ENCODE data around the gene LDB2.

LDB2 gene

DNA sequence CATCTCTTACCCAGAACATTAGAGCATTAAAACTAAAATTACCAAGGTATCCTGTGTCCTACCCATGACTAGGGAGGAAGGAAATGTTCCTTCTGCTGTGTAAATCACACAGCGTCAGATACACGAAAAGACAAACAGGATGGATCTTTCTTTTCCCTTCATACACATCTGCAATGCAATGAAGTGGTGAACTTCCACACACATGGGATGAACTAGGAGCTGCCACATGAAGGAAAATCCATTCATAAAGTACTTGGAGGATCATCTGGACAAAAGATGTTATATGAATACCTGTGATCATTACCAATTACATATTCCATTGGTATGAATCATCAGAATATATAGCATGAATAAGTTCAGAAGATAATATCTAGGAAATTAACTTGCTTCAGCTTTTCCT, 46.2 kb downstream of the LDB2 start:
- no peak overlapping the region for H3K4me3 ChIP-seq (ENCODE audit: low read length)
- peaks cover 8% of the 10 kb centered on the region for H3K4me1 ChIP-seq (ENCODE audit: insufficient read depth, low read length)
- H3K9me3 ChIP-seq (ENCODE audit: low read length): no peaks in the 10 kb centered on the region
- no peak overlapping the region for H2AFZ ChIP-seq (ENCODE audit: low read depth, low read length)
- no peaks in the 10 kb centered on the region for H3K36me3 ChIP-seq (ENCODE audit: insufficient read depth, low read length)
- H3K27me3 ChIP-seq (ENCODE audit: insufficient read depth, low read length): no peaks in the 10 kb centered on the region

DNA sequence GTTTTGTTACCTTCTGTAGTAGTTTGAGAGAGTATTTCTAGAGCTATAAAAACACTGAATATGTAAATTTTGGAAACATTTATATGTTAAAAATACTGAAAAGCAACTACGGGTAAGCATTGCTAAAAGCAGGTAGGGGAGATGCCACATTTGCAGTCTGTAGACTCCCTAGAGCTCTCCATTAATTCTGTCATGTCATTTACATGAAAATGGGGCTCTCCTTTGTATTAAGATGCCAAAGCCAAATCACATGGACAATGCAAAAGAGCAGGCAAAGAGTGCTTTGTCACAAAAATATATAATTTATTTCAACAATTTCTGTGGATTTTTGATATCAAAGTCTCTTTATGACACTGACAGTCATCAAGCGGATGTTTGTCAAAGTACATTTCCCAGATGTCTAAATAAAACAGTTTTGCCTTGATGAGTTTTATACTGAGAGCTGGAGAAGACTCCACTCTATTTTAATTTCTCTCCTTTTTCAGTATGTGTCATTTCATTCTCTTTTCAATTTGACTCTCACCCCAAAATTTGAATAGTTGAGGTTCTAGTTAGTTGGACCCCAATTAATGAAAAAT, 51.8 kb downstream of the LDB2 start:
- Histone ChIP-seq H2AFZ (ENCODE audit: low read depth, low read length) (no peak overlapping the region), H3K27me3 (ENCODE audit: insufficient read depth, low read length) (no peaks in the 10 kb centered on the region), H3K4me1 (ENCODE audit: insufficient read depth, low read length) (peaks cover 28% of the 10 kb centered on the region), H3K36me3 (ENCODE audit: insufficient read depth, low read length) (no peaks in the 10 kb centered on the region), H3K4me3 (ENCODE audit: low read length) (no peak overlapping the region), H3K9me3 (ENCODE audit: low read length) (no peaks in the 10 kb centered on the region)

DNA sequence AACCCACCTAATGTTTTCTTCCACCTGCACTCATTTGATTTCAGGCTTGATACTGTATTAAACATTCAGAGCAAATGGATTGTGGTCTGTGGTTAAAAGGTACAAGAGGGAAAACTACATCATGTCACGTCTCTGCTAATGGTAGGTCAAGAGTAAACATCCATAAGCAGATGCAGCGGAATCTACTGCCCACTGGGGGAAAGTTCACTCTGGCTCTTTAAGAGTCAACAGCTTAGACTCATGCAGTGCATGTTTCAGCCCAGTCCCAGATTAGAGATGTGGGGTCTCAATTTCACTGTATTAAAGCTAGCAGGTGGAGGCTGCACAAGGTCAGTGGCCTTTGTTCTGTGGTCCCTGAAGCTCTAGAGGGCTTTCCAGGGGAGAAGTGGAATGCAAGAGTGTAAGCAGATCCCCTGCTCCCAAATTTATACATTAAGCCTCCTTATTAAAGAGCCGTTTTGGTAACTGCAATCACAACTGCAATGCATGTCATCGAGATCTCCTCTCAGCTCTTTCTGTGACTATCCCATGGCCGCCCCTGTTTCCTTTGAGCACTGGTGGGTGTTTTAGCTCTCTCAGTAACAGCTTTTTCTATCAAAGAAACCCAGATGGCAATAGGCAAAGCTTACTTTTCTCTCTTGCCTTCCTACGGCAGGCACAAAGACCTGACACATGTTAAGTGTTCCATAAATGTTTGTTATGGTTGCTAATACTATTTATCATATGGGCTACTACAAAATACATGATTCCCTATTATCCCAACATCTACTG, 53.4 kb downstream of the LDB2 start:
- H3K9me3 ChIP-seq (ENCODE audit: low read length): no peaks in the 10 kb centered on the region
- H3K4me3 ChIP-seq (ENCODE audit: low read length): no peak overlapping the region
- H3K27me3 ChIP-seq (ENCODE audit: insufficient read depth, low read length): no peaks in the 10 kb centered on the region
- no peaks in the 10 kb centered on the region for H3K36me3 ChIP-seq (ENCODE audit: insufficient read depth, low read length)
- no peak overlapping the region for H2AFZ ChIP-seq (ENCODE audit: low read depth, low read length)
- peaks cover 28% of the 10 kb centered on the region for H3K4me1 ChIP-seq (ENCODE audit: insufficient read depth, low read length)

DNA sequence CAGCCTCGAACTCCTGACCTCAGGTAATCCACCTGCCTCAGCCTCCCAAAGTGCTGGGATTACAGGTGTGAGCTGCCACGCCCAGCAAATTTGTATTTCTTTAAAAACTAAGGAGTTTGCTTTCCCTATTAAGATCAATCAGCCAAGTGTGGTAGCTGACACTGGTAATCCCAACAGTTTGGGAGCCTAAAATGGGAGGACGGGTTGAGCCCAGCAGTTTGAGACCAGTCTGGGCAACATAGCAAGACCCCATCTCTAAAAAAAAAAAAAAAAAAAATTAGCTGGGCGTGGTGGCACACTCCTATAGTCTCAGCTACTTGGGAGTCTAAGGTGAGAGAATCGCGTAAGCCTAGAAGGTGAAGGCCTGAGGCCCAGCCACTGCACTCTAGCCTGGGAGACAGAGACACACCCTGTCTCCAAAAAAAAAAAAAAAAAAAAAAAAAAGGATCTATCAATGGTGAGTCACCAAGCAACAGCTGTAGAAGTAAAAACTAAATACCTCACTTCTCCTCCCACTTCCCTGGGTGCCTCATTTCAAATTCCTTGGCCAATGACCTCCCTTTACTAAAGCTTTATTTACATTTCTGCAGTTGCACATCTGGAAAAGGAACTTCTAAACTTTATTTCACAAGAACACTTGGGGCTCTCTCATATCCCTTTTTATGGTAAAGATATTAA, 54.5 kb downstream of the LDB2 start:
- H3K9me3 ChIP-seq (ENCODE audit: low read length): no peaks in the 10 kb centered on the region
- H3K4me3 ChIP-seq (ENCODE audit: low read length): no peak overlapping the region
- no peaks in the 10 kb centered on the region for H3K27me3 ChIP-seq (ENCODE audit: insufficient read depth, low read length)
- peaks cover 28% of the 10 kb centered on the region for H3K4me1 ChIP-seq (ENCODE audit: insufficient read depth, low read length)
- no peak overlapping the region for H2AFZ ChIP-seq (ENCODE audit: low read depth, low read length)
- no peaks in the 10 kb centered on the region for H3K36me3 ChIP-seq (ENCODE audit: insufficient read depth, low read length)

DNA sequence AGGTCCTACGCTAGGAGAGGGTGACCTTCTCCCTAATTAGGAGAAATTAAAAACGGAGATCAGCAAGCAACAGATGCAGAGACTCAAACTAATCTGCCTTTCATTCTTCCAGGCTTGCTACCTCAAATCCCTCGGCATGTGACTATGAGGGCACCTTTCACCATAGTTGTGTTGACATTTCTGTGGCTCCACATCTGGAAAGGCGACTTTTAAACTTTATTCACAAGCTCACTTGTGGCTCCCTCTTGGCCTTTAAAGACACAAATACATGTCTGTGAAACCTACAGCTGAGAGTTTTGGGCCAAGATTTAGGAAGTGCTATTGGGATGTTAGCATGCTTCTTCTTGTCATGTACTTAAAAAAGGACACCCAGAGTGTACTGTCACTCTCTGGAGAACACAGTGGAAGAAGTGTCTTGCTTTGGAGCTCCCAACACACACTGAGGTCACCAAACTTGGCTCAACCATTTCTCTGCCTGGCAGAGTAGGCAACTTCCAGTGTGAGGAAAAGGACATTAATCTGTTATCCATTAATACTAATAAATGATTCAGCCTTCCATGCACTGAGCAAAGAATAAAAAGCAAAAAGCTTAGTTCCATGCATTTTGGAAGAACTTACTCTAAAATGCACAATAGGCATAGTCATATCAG, 60.1 kb downstream of the LDB2 start:
- Histone ChIP-seq H3K27me3 (ENCODE audit: insufficient read depth, low read length) (no peaks in the 10 kb centered on the region), H3K4me3 (ENCODE audit: low read length) (no peak overlapping the region), H3K36me3 (ENCODE audit: insufficient read depth, low read length) (no peaks in the 10 kb centered on the region), H3K9me3 (ENCODE audit: low read length) (no peaks in the 10 kb centered on the region), H2AFZ (ENCODE audit: low read depth, low read length) (no peak overlapping the region), H3K4me1 (ENCODE audit: insufficient read depth, low read length) (no peaks in the 10 kb centered on the region)

DNA sequence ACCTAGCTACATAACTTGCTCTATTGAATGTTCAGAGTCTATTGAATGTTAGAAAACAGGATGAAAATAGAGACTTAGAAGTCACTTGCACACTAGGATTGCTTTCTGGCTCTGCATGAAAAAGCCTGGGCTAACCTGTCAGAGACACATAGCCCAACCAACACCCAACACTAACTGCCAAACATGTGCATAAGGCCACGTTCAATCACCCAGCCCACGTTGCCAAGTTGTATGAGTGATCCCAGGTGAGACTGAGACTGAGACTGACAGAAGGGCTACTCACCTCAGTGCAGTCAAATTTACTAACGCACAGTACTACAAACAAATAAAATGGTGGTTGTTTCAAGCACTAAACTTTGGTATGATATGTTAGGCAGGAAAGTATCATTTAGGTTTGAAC, 61.0 kb downstream of the LDB2 start:
- Histone ChIP-seq H2AFZ (ENCODE audit: low read depth, low read length) (no peak overlapping the region), H3K4me1 (ENCODE audit: insufficient read depth, low read length) (no peaks in the 10 kb centered on the region), H3K9me3 (ENCODE audit: low read length) (no peaks in the 10 kb centered on the region), H3K27me3 (ENCODE audit: insufficient read depth, low read length) (no peaks in the 10 kb centered on the region), H3K4me3 (ENCODE audit: low read length) (no peak overlapping the region), H3K36me3 (ENCODE audit: insufficient read depth, low read length) (no peaks in the 10 kb centered on the region)

DNA sequence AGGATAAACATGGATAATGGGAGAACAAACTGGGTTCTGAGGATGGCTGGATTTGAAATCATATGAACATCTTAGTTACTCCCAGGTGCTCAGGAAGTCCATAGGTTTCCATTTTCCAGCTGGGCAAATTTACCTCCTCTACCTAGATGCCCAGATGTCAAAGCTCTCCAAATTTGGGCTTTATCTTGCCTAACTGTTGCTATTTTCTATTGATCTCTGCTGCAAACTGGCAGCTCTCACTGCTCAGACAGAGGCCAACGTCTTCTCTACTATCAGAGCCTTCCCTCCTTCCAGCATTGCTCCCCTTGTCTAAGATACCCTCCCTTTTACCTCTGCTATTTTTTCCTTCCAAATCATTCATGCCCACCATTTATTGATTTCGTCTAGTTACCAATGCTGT, 62.1 kb downstream of the LDB2 start:
- H3K4me3 ChIP-seq (ENCODE audit: low read length): no peak overlapping the region
- no peaks in the 10 kb centered on the region for H3K27me3 ChIP-seq (ENCODE audit: insufficient read depth, low read length)
- H3K4me1 ChIP-seq (ENCODE audit: insufficient read depth, low read length): no peaks in the 10 kb centered on the region
- H3K9me3 ChIP-seq (ENCODE audit: low read length): no peaks in the 10 kb centered on the region
- no peak overlapping the region for H2AFZ ChIP-seq (ENCODE audit: low read depth, low read length)
- H3K36me3 ChIP-seq (ENCODE audit: insufficient read depth, low read length): no peaks in the 10 kb centered on the region

DNA sequence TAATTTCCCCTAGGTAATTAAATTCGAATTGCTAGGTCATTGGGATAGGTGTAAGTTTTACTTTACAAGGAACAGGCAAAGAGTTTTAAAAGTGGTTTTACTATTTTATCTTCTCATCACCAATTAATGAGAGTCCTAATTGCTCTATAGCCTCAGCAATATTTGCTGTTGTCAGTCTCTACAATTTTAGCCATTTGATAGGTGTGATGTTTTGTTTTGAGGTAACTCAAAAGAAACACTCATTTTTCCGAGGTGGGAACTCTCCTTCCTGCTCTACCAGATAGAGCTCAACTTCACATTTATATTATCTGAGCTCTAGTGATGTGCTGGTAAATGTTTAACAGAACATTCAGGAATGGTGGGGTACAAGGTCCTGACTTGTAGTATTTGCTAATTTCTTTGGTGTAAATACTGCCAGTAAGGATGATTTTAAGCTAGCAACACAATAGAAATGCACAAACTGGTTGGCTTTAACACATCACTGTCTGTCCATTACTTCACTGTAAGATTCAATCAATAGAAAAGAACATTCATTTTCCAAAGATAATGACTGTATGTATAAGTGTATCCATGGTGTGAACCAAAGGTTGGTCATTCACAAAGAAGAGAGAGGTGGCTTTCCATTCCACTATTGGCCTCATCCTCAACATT, 62.7 kb downstream of the LDB2 start:
- H3K4me3 ChIP-seq (ENCODE audit: low read length): no peak overlapping the region

DNA sequence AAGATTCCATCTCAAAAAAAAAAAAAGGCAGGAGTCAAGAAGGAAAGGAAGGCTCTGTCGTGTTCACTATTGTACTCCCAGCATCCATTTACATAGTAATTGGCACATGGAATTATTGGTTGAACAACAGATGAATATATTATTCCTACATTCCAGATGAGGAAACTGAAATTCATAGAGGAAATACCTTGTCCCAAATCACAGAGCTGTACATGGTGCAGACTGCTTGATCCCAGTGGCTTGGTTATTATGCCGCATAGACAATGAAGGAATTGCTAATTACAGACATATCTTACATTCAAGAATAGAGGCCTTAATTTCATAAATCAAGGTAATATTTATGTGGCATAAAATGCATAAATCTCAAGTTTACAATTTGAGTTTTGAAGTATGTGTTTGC, 63.6 kb downstream of the LDB2 start:
- H3K4me3 ChIP-seq (ENCODE audit: low read length): no peak overlapping the region
- no peak overlapping the region for H2AFZ ChIP-seq (ENCODE audit: low read depth, low read length)
- H3K36me3 ChIP-seq (ENCODE audit: insufficient read depth, low read length): no peaks in the 10 kb centered on the region
- no peaks in the 10 kb centered on the region for H3K27me3 ChIP-seq (ENCODE audit: insufficient read depth, low read length)
- no peaks in the 10 kb centered on the region for H3K9me3 ChIP-seq (ENCODE audit: low read length)
- H3K4me1 ChIP-seq (ENCODE audit: insufficient read depth, low read length): no peaks in the 10 kb centered on the region

More for the DNA sequence above, 62.7 kb downstream of the LDB2 start:
- Histone ChIP-seq H3K27me3 (ENCODE audit: insufficient read depth, low read length) (no peaks in the 10 kb centered on the region), H3K4me1 (ENCODE audit: insufficient read depth, low read length) (no peaks in the 10 kb centered on the region), H3K36me3 (ENCODE audit: insufficient read depth, low read length) (no peaks in the 10 kb centered on the region), H2AFZ (ENCODE audit: low read depth, low read length) (no peak overlapping the region), H3K9me3 (ENCODE audit: low read length) (no peaks in the 10 kb centered on the region)

DNA sequence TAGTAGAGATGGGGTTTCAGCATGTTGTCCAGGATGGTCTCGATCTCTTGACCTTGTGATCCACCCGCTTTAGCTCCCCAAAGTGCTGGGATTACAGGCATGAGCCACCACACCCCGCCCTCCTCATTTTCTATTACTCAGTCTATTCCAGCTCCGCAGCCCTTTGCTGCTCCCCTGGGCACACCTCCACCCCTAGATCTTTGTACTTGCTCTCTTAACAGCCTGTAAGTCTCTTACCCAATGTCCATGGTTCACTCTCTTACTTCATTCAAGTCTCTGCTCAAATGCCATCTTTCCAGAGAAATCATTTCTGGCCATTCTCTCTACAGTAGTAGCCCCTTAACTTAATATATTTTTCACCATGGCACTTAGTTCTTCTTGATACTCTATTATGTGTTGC, 64.7 kb downstream of the LDB2 start:
- Histone ChIP-seq H3K4me1 (ENCODE audit: insufficient read depth, low read length) (no peaks in the 10 kb centered on the region), H3K9me3 (ENCODE audit: low read length) (no peaks in the 10 kb centered on the region), H2AFZ (ENCODE audit: low read depth, low read length) (no peak overlapping the region), H3K27me3 (ENCODE audit: insufficient read depth, low read length) (no peaks in the 10 kb centered on the region), H3K36me3 (ENCODE audit: insufficient read depth, low read length) (no peaks in the 10 kb centered on the region), H3K4me3 (ENCODE audit: low read length) (no peak overlapping the region)

DNA sequence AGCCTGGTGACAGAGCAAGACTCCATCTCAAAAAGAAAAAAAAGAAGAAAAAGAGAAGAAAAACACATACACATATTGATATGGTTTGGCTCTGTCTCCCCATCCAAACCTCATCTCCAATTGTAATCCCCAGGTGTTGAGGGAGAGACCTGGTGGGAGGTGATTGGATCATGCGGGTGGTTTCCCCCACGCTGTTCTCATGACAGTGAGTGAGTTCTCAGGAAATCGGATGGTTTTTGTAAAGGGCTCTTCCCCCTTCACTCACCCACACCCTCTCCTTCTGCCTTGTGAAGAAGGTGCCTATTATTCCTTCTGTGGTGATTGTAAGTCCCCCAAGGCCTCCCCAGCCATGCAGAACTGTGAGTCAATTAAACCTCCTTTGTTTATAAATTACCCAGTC, 68.4 kb downstream of the LDB2 start:
- H3K9me3 ChIP-seq (ENCODE audit: low read length): no peaks in the 10 kb centered on the region
- no peaks in the 10 kb centered on the region for H3K36me3 ChIP-seq (ENCODE audit: insufficient read depth, low read length)
- H3K4me1 ChIP-seq (ENCODE audit: insufficient read depth, low read length): peaks cover 3% of the 10 kb centered on the region
- no peaks in the 10 kb centered on the region for H3K27me3 ChIP-seq (ENCODE audit: insufficient read depth, low read length)
- no peak overlapping the region for H2AFZ ChIP-seq (ENCODE audit: low read depth, low read length)
- H3K4me3 ChIP-seq (ENCODE audit: low read length): no peak overlapping the region

DNA sequence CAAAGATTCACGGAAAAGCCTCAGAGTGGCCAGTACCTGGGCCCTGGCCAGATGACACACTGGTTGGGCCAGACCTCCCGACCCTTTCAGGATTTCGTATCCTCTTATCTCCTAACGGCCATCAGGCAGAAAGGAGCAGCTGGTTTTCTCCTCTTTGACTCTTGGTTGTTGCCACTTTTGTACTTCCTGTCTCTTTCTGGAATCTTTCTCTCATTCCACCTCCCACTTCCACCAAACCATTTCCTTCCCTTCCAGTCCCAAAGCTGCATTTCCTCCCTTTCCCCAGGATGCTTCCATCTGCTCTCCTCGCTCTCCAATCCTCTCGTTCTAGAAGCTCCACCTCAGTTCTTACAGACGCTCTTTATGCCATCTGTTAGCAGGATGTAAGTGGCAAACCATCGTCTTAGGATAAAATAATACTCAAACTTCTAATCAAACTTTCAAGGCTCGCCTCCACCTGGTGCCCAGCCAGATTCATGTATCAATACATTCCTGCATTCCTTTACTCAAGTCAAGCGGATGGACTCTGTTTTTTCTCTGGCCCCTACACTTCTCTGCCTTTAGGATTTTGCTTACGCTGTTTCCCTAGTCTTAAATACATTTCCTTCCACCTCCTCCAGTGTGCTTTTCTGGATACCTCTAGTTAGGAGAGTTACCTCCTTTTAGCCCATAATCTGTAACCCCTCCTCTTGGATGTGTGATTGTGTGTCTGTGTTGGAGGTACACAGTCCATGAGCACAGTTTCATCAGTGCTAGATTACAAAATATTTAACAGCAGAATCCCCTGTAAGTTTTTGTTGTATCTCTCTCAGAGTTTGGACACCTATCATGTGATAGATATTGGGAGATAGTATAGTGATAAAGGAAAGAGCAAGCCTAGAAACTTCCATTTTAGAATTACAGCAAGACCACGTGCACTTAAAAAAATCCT, 70.4 kb downstream of the LDB2 start:
- no peak overlapping the region for H2AFZ ChIP-seq (ENCODE audit: low read depth, low read length)
- H3K4me3 ChIP-seq (ENCODE audit: low read length): no peak overlapping the region
- no peaks in the 10 kb centered on the region for H3K27me3 ChIP-seq (ENCODE audit: insufficient read depth, low read length)
- no peaks in the 10 kb centered on the region for H3K9me3 ChIP-seq (ENCODE audit: low read length)
- no peaks in the 10 kb centered on the region for H3K36me3 ChIP-seq (ENCODE audit: insufficient read depth, low read length)
- H3K4me1 ChIP-seq (ENCODE audit: insufficient read depth, low read length): peaks cover 3% of the 10 kb centered on the region

Data from neuron (in vitro differentiated cells).